Right ventricle myocardium superior (tissue), 1 donor: ENCODE results near the gene ASCL2. TPM values are rescaled to one million over a fixed set of nuclear protein-coding genes. Genes with fewer than 3 reads are reported as not detected.

ENCODE experiments used
- ATAC-seq: fragments of 200-7000 bp; cut with Tn5 transposase; one replicate; pipeline ENCODE4 v1.9.1; 2020; ENCODE audit warnings: mild to moderate bottlenecking; ENCODE audit not compliant: poor library complexity
- DNase-seq: peaks from one replicate; pipeline ENCODE4 v3.0.0-alpha.2; 2020
- intact Hi-C: fragments of 100-400 bp; cut with DNase I; formaldehyde crosslinking; loops from one replicate; pipeline ENCODE4 v1.11.2; 2022
- total RNA-seq: library from RNA; stranded (reverse); fragmentation: NEBNext Ultra II Directional; extraction: Animal tissue kit (Norgen Biotek cat#: 25700); gene quantifications from one replicate; pipeline ENCODE4 v1.2.1, GENCODE V29; 2021
- donor health status: DM: no; HTN: yes; CAD: no; lungs with severe emphysema.

Gene ASCL2
- total RNA-seq, 1 donor from 2014 or later, result 0.11 TPM

GRCh38 chr11:2221591-2221990 is 48.8 kb downstream of the ASCL2 start:
- intact Hi-C loops, result no loop called here
- DNase-seq, result no peak

GRCh38 chr11:2221024-2221423 is 49.4 kb downstream of the ASCL2 start:
- intact Hi-C loops, result no loop called here
- ATAC-seq, result no peak
- no peak for DNase-seq

More at GRCh38 chr11:2221591-2221990, 48.8 kb downstream of the ASCL2 start:
- ATAC-seq, result no peak

DNA sequence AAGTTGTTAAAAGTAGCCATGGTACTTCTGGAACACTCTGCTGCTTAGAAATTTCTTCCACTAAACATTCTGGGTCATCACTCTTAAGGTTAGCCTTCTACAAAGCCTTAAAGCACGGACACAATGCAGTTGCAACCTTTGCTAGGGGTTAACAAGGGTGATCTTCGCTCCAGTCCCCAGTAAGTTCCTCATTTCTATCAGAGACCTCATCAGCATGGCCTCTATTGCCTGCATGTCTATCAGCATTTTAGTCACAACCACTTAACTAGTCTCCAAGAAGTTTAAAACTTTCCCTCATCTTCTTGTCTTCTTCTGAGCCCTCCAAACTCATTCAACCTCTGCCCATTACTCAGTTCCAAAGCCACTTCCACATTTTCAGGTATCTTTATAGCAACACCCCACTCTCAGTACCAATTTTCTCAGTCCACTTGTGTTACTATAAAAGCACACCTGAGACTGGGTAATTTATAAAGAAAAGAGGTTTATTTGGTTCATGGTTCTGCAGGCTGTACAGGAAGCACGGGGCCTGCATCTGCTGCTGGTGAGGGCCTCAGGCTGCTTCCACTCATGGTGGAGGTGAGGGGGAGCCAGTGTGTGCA is 50.1 kb downstream of the ASCL2 start:
- ATAC-seq (no peak), DNase-seq (no peak)
- intact Hi-C loops, result no loop called here

DNA sequence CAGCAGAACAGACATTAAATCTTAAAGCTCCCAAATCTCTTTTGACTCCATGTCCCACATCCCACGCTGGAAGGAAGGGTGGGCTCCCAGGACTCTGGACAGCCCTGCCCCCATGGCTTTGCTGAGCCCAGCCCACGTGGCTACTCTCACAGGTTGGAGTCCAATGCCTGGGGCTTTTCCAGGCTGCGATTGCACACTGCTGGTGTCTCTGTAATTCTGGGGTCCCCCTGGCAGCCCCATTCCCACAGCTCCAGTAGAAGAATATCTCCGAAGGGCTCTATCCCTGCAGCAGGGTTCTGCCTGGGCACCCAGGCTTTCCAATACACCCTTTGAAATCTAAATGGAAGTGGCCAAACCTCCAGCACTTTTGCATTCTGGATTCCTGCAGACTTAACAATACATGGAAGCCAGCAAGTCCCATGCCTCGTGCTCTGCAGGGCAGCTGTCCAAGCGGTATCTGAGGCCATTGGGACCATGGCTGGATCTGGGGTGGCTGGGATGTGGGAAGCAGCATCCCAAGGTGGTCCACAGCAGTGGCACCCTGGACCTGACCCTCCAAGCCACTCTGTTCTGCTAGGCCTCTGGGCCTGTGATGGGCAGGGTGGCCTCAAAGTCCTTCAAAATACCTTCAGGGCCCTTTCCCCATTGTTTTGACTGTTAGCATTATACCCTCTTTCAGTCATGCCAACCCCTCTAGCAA is 50.9 kb downstream of the ASCL2 start:
- intact Hi-C loops, result no loop called here
- ATAC-seq, result no peak
- DNase-seq, result no peak

Other genes with a start within 250 kb of the ASCL2 start
- gene IGF2, start 131.2 kb downstream of the ASCL2 start, total RNA-seq, result 79.9 TPM
- gene INS, start 109.4 kb downstream of the ASCL2 start, total RNA-seq, result not detected
- not detected for gene TH, start 98.8 kb downstream of the ASCL2 start, total RNA-seq
- gene C11orf21, start 31.3 kb upstream of the ASCL2 start, total RNA-seq, result 43.6 TPM
- 13.9 TPM for gene TSPAN32, start 31.4 kb upstream of the ASCL2 start, total RNA-seq
- gene CD81, start 106.7 kb upstream of the ASCL2 start, total RNA-seq, result 457 TPM
- 36.2 TPM for gene TSSC4, start 130.2 kb upstream of the ASCL2 start, total RNA-seq
- not detected for gene TRPM5, start 173.9 kb upstream of the ASCL2 start, total RNA-seq
- 33.4 TPM for gene KCNQ1, start 174.4 kb upstream of the ASCL2 start, total RNA-seq